CD8-positive, alpha-beta memory T cell (primary cell): Measurements from ENCODE around the gene ELMOD1. TPM values are rescaled to one million over a fixed set of nuclear protein-coding genes. Genes with fewer than 3 reads are reported as not detected.

Experiments used
- CTCF ChIA-PET: fragments of 350-600 bp; sonication (Branson Sonifier 250); formaldehyde crosslinking; loops from one replicate; lab custom pipeline; 2021; ENCODE audit warnings: antibody characterized with exemption; lab: Charles Lee
- POLR2A ChIA-PET: fragments of 350-600 bp; sonication (Branson Sonifier 250); formaldehyde crosslinking; loops from one replicate; lab custom pipeline; 2021; ENCODE audit warnings: antibody characterized with exemption; lab: Charles Lee
- DNase-seq, 5 donors: peaks; one replicate each; pipeline versions ENCODE4 v3.0.0 to v3.0.0-alpha.2; 2020 to 2022; ENCODE audit warnings: mixed read lengths in 1 of 5
- H3K27ac ChIP-seq: one replicate; pipeline ENCODE4 v1.7.0; 2013; ENCODE audit warnings: low read depth, mild to moderate bottlenecking, low read length, moderate library complexity
- H3K27me3 ChIP-seq: 2 replicates; pipeline ENCODE4 v1.7.0; 2013; ENCODE audit warnings: low read length, mild to moderate bottlenecking; ENCODE audit not compliant: insufficient read depth, poor library complexity, severe bottlenecking
- H3K36me3 ChIP-seq: 2 replicates; pipeline ENCODE4 v1.7.0; 2013; ENCODE audit warnings: mild to moderate bottlenecking, low read length, moderate library complexity; ENCODE audit not compliant: insufficient read depth
- H3K4me1 ChIP-seq: 2 replicates; pipeline ENCODE4 v1.7.0; 2013; ENCODE audit warnings: mild to moderate bottlenecking, low read length, moderate library complexity; ENCODE audit not compliant: insufficient read depth
- H3K4me3 ChIP-seq: 2 replicates; pipeline ENCODE4 v1.7.0; 2013; ENCODE audit warnings: mild to moderate bottlenecking, low read length
- H3K9me3 ChIP-seq: 2 replicates; pipeline ENCODE4 v1.7.0; 2013; ENCODE audit warnings: mild to moderate bottlenecking, low read length
- H3K27ac Mint-ChIP-seq, 8 donors: one replicate each; pipeline ENCODE4 v1.8.0; 2020 to 2021; ENCODE audit warnings: mixed read lengths in 8 of 8, mild to moderate bottlenecking in 6 of 8, inconsistent platforms in 3 of 8, moderate library complexity in 3 of 8
- H3K27me3 Mint-ChIP-seq, 2 donors: one replicate each; pipeline ENCODE4 v1.8.0; 2020 to 2021; ENCODE audit warnings: mixed read lengths in 2 of 2, mild to moderate bottlenecking in 1 of 2, moderate library complexity in 1 of 2
- H3K36me3 Mint-ChIP-seq, 3 donors: one replicate each; pipeline ENCODE4 v1.8.0; 2020 to 2021; ENCODE audit warnings: mixed read lengths in 3 of 3, inconsistent platforms in 1 of 3, mild to moderate bottlenecking in 1 of 3
- H3K4me1 Mint-ChIP-seq, 3 donors: one replicate each; pipeline ENCODE4 v1.8.0; 2020 to 2021; ENCODE audit warnings: mixed read lengths in 3 of 3, inconsistent platforms in 1 of 3, mild to moderate bottlenecking in 1 of 3
- H3K4me3 Mint-ChIP-seq, 7 donors: one replicate each; pipeline ENCODE4 v1.8.0; 2020 to 2021; ENCODE audit warnings: mixed read lengths in 7 of 7, mild to moderate bottlenecking in 6 of 7, moderate library complexity in 4 of 7, inconsistent platforms in 2 of 7
- H3K9me3 Mint-ChIP-seq, 5 donors: one replicate each; pipeline ENCODE4 v1.8.0; 2020 to 2022; ENCODE audit warnings: mixed read lengths in 5 of 5, mild to moderate bottlenecking in 3 of 5, moderate library complexity in 2 of 5, inconsistent platforms in 1 of 5
- polyA plus RNA-seq: library from polyadenylated mRNA; unstranded; fragments of 300-500 nt; fragmentation: Illumina TruSeq; gene quantifications from one replicate; pipeline ENCODE4 v1.2.3, GENCODE V29; 2021
- total RNA-seq, 2 experiments: library from RNA; stranded (reverse); gene quantifications; one replicate each; pipeline ENCODE4 v1.2.3, GENCODE V29; 2021

The ELMOD1 gene
- total and polyA plus RNA-seq, 3 experiments from 2014 or later: not detected

DNA sequence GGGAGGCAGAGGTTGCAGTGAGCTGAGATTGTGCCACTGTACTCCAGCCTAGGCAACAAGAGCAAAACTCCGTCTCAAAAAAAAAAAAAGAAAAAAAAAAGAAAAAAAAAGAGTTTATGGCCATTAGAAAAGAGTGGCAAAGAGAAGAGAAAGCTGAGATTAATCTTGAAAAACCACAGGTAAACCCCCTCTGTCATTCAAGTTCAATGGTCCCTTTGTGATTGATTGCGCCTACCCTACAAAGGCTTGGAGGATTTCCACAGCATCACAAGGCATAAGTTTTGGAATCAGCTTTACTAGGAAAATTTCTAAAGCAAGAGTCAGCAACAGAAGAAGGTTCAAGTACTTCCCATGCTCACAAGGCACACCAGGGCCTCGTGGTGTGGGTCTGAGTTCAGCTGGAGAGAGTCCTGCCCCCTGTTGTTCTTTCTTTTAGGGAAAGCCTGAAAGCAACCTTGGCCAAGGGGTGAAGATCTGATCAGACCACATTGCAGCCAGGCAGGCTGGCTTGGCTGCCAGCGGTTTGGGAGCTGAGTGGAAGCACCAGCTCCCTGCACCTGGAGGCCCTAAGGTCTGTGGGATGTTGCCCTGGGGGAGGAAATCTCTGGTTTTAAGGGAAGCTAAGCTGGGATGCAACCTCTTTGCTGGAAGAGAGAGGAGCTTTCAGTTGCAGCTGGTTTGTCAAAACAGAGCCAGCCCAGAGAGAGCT lies 79.1 kb downstream of the ELMOD1 start:
- Histone ChIP-seq H3K9me3 (no peaks in the 10 kb centered on the region), H3K36me3 (no peaks in the 10 kb centered on the region), H3K27ac (no peak overlapping the region), H3K4me1 (no peaks in the 10 kb centered on the region), H3K27me3 (no peaks in the 10 kb centered on the region), H3K4me3 (no peak overlapping the region)
- H3K27ac Mint-ChIP-seq: no peak overlapping the region
- DNase-seq: no peak
- H3K4me1 Mint-ChIP-seq: no peaks in the 10 kb centered on the region
- ChIA-PET POLR2A (no interaction called here), CTCF (no interaction called here)
- no peaks in the 10 kb centered on the region for H3K9me3 Mint-ChIP-seq
- H3K4me3 Mint-ChIP-seq: no peak overlapping the region
- no peaks in the 10 kb centered on the region for H3K36me3 Mint-ChIP-seq
- H3K27me3 Mint-ChIP-seq: peaks cover 8 to 11% of the 10 kb centered on the region in 2 donors

DNA sequence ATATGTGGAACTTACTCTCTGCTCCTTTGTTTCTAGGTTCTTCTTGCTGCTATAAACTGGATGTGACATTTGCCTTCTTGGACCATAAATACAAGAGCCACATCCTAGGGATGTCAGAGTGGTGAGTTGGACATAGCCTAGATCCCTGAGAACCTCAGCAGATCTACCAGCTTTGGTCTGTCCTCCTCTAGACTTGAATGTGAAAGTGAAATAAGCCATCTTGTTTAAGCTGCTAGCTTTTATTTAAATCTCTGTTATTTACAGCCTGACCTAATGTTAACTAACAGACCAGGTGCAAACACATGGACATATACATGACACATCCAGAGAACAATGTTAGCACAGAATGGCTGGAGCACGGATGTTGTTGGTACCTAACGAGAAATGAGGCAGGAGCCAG lies 85.0 kb downstream of the ELMOD1 start:
- no peaks in the 10 kb centered on the region for H3K36me3 Mint-ChIP-seq
- no peak for DNase-seq
- H3K4me1 Mint-ChIP-seq: peaks cover 0 to 4% (median 0%) of the 10 kb centered on the region in 3 donors
- no peak overlapping the region for H3K4me3 Mint-ChIP-seq
- Histone ChIP-seq H3K4me1 (no peaks in the 10 kb centered on the region), H3K27me3 (no peaks in the 10 kb centered on the region), H3K36me3 (no peaks in the 10 kb centered on the region), H3K27ac (no peak overlapping the region), H3K4me3 (no peak overlapping the region), H3K9me3 (no peaks in the 10 kb centered on the region)
- H3K27ac Mint-ChIP-seq: no peak overlapping the region
- ChIA-PET POLR2A (no interaction called here), CTCF (interaction anchor here (1.1 kb wide), 1 partner anchor 14 kb away, joined by 5 read pairs; no protein-coding TSS in a partner anchor)
- H3K9me3 Mint-ChIP-seq: no peaks in the 10 kb centered on the region
- H3K27me3 Mint-ChIP-seq: peaks cover 8 to 22% of the 10 kb centered on the region in 2 donors

DNA sequence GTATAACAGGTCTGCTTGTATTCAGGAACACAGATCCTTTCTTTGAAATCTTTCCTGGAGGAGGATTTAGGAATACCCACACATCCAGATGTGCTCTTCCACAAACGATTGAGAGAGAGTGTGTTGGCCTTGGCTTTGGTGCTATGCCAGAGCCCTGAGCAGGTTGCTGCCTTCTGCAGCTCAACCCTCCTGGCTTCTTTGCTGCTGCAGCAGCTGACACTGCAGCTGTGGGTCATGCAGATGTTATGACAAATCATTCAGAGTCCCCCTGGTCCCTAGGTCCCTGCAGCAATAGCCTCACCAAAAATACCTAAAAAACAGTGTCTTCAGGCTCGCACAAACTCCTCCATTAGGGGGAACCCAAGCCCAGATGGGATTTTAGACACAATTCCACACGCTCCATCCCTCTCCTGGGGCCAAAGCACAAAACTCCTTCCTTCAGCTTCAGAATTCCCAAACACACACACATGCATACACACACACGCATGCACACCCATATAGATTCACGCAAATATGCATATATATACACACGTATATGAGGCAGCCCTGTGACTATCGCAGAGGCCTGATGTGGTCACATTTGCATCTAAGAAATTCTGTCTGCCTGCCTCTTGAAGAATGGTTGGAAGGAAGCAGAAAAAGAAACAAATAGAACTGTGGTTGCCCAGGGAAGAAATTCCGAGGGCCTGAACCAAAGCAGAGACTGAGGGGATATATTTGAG lies 85.5 kb downstream of the ELMOD1 start:
- CTCF ChIA-PET: no interaction called here

DNA sequence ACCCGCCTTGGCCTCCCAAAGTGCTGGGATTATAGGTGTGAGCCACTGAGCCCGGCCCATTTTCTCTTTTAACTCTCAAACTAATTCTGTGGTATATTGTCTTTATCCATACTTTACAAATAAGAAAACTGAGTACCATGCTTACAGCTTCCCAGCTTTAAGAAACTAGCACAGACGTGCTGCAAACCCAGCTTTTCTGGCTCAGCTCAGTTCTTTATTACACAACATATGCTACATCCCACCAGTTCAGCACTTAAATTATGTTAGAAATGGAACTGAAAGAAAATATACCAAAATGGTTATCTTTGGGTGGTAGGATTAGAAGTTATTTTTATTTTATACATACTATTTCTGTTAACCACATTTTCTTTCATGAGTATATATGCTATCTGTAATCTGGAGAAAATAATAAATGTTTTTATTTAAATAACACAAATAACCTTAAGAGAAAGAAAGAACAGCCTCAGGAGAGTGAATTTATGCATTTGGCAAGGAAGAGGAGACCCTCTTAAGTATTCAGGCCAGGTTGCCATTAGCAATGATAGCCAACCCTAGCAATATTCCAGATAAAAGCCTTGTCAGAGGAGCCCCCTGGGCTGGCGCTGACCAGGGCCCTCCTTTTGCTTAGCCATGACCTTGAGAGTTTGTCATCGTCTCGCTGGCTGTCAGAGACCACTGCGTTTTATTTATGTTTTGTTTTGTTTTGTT lies 87.1 kb downstream of the ELMOD1 start:
- no peak for DNase-seq
- CTCF ChIA-PET: no interaction called here
- no peak overlapping the region for H3K27ac ChIP-seq
- peaks cover 0 to 4% (median 0%) of the 10 kb centered on the region in 3 donors for H3K4me1 Mint-ChIP-seq
- no peaks in the 10 kb centered on the region for H3K27me3 ChIP-seq
- no peaks in the 10 kb centered on the region for H3K9me3 ChIP-seq
- no peaks in the 10 kb centered on the region for H3K36me3 ChIP-seq
- no peak overlapping the region for H3K4me3 ChIP-seq
- H3K9me3 Mint-ChIP-seq: no peaks in the 10 kb centered on the region
- peaks cover 5 to 19% of the 10 kb centered on the region in 2 donors for H3K27me3 Mint-ChIP-seq
- no peak overlapping the region for H3K27ac Mint-ChIP-seq
- no peaks in the 10 kb centered on the region for H3K36me3 Mint-ChIP-seq
- POLR2A ChIA-PET: no interaction called here
- no peak overlapping the region for H3K4me3 Mint-ChIP-seq
- no peaks in the 10 kb centered on the region for H3K4me1 ChIP-seq

More for the DNA sequence above, 85.5 kb downstream of the ELMOD1 start:
- no peaks in the 10 kb centered on the region for H3K27me3 ChIP-seq
- Mint-ChIP-seq H3K4me3 (no peak overlapping the region), H3K27ac (no peak overlapping the region), H3K27me3 (peaks cover 8 to 22% of the 10 kb centered on the region in 2 donors), H3K36me3 (no peaks in the 10 kb centered on the region), H3K4me1 (peaks cover 0 to 4% (median 0%) of the 10 kb centered on the region in 3 donors), H3K9me3 (no peaks in the 10 kb centered on the region)
- POLR2A ChIA-PET: no interaction called here
- H3K36me3 ChIP-seq: no peaks in the 10 kb centered on the region
- no peak overlapping the region for H3K4me3 ChIP-seq
- no peaks in the 10 kb centered on the region for H3K9me3 ChIP-seq
- H3K27ac ChIP-seq: no peak overlapping the region
- DNase-seq: no peak
- H3K4me1 ChIP-seq: no peaks in the 10 kb centered on the region

DNA sequence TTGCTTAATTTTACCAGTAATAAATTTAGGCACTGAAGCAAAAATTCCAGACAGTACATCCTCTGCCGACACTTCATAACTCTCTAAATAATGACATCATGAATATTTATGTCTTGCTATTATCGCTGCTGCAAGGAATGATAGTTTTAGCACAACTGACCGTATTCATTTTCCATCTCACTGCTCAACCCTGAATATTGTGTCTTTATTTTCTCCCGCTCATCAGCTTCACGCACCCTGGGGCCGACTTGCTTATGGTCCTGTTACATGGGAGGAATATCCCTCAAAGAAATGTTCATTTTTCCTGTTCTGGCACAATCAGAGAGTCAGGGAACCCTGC lies 87.7 kb downstream of the ELMOD1 start:
- Histone ChIP-seq H3K4me1 (no peaks in the 10 kb centered on the region), H3K27me3 (no peaks in the 10 kb centered on the region), H3K9me3 (no peaks in the 10 kb centered on the region), H3K4me3 (no peak overlapping the region), H3K27ac (no peak overlapping the region), H3K36me3 (no peaks in the 10 kb centered on the region)
- H3K27ac Mint-ChIP-seq: no peak overlapping the region
- CTCF ChIA-PET: no interaction called here
- DNase-seq: no peak
- H3K36me3 Mint-ChIP-seq: no peaks in the 10 kb centered on the region
- no peaks in the 10 kb centered on the region for H3K9me3 Mint-ChIP-seq
- H3K4me3 Mint-ChIP-seq: no peak overlapping the region
- POLR2A ChIA-PET: no interaction called here
- H3K4me1 Mint-ChIP-seq: peaks cover 0 to 4% (median 0%) of the 10 kb centered on the region in 3 donors
- peaks cover 5 to 19% of the 10 kb centered on the region in 2 donors for H3K27me3 Mint-ChIP-seq

DNA sequence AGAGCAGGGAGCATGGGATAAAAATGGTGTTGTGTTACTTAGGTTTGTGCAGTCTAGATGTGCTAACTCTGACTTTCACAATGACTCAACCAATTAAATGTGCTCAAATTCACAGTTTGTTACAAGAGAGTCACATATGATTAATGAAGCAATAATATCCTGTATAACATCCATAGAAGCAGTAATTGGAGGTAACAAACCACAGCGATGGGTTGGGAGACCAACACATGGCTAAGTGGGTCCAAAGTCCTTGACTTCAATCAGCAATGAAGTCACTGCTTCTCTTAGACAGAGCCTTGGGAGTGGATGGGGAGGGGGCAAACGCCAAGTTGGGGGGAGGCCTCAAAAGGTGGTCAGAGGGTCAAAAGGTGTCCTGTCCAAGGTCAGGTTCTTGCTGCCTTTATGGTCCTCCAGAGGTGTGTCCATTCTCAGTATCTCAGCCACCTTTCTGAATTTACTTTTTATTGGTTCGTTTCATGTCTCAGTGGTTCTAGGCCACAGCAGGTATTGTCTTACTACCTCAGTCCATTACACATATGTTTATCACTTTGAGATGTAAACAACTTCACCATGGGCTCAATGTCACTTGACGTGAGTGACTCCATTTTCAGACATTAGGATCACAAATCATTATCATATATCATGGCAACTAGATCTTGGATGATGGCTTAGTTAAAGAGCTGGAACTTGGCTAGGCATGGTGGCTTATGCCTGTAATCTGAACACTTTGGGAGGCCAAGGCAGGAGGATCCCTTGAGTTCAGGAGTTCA lies 88.5 kb downstream of the ELMOD1 start:
- H3K4me3 Mint-ChIP-seq: no peak overlapping the region

DNA sequence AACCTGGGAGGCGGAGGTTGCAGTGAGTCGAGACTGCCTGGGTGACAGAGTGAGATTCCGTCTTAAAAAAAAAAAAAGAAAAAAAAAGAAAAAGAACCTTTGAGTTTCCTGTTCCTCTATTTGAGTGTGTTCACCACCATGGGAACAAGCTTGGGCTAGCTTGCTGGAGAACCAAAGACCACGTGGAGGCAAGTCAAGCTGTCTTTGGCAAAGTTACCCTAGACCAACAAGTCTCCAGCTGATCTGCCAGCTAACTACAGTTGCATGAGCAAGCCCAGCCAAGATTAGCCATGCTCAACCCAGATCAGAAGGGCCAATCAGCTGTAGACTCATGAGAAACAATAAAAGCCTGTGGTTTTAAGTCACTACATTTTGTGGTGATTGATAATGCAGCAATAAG lies 91.2 kb downstream of the ELMOD1 start:
- ChIA-PET POLR2A (no interaction called here), CTCF (no interaction called here)
- no peak overlapping the region for H3K4me3 ChIP-seq
- no peak for DNase-seq
- no peaks in the 10 kb centered on the region for H3K4me1 Mint-ChIP-seq
- no peaks in the 10 kb centered on the region for H3K36me3 Mint-ChIP-seq
- H3K9me3 ChIP-seq: no peaks in the 10 kb centered on the region
- no peak overlapping the region for H3K4me3 Mint-ChIP-seq
- no peaks in the 10 kb centered on the region for H3K36me3 ChIP-seq
- peaks cover 2 to 14% of the 10 kb centered on the region in 2 donors for H3K27me3 Mint-ChIP-seq
- no peak overlapping the region for H3K27ac Mint-ChIP-seq
- no peaks in the 10 kb centered on the region for H3K9me3 Mint-ChIP-seq
- no peak overlapping the region for H3K27ac ChIP-seq
- H3K4me1 ChIP-seq: no peaks in the 10 kb centered on the region
- H3K27me3 ChIP-seq: no peaks in the 10 kb centered on the region

More for the DNA sequence above, 88.5 kb downstream of the ELMOD1 start:
- DNase-seq: no peak
- ChIA-PET POLR2A (no interaction called here), CTCF (no interaction called here)
- Mint-ChIP-seq H3K4me1 (peaks cover 0 to 4% (median 0%) of the 10 kb centered on the region in 3 donors), H3K27me3 (peaks cover 5 to 19% of the 10 kb centered on the region in 2 donors), H3K36me3 (no peaks in the 10 kb centered on the region), H3K9me3 (no peaks in the 10 kb centered on the region), H3K27ac (no peak overlapping the region)
- H3K9me3 ChIP-seq: no peaks in the 10 kb centered on the region
- no peaks in the 10 kb centered on the region for H3K4me1 ChIP-seq
- H3K27me3 ChIP-seq: no peaks in the 10 kb centered on the region
- no peak overlapping the region for H3K27ac ChIP-seq
- H3K36me3 ChIP-seq: no peaks in the 10 kb centered on the region
- no peak overlapping the region for H3K4me3 ChIP-seq
